IPS-18c (cell line): Measurements from ENCODE around the gene RASA3.

Experiments used
- H3K4me3 ChIP-seq: 2 replicates; pipeline ENCODE4 v1.7.0; 2013; ENCODE audit warnings: low read depth, mild to moderate bottlenecking, low read length, moderate library complexity; ENCODE audit not compliant: insufficient read depth
- H3K9me3 ChIP-seq: one replicate; pipeline ENCODE4 v1.6.1; 2013; ENCODE audit warnings: mild to moderate bottlenecking, low read length, moderate library complexity; ENCODE audit not compliant: control insufficient read depth, insufficient read depth

The RASA3 gene

GRCh38 chr13:113936166-113936965, 196.1 kb downstream of the RASA3 start:
- H3K4me3 ChIP-seq: no peak overlapping the region
- H3K9me3 ChIP-seq: no peaks in the 10 kb centered on the region

GRCh38 chr13:113935001-113935844, 197.2 kb downstream of the RASA3 start:
- H3K9me3 ChIP-seq: no peaks in the 10 kb centered on the region
- H3K4me3 ChIP-seq: no peak overlapping the region

GRCh38 chr13:113934576-113934975, 197.8 kb downstream of the RASA3 start:
- H3K9me3 ChIP-seq: no peaks in the 10 kb centered on the region
- no peak overlapping the region for H3K4me3 ChIP-seq

- no peak overlapping the region for H3K4me3 ChIP-seq
- H3K9me3 ChIP-seq: no peaks in the 10 kb centered on the region
Observed at GRCh38 chr13:113933901-113934300, 198.5 kb downstream of the RASA3 start.

- Histone ChIP-seq H3K4me3 (no peak overlapping the region), H3K9me3 (no peaks in the 10 kb centered on the region)
Observed at GRCh38 chr13:113931841-113932459, 200.5 kb downstream of the RASA3 start.

- Histone ChIP-seq H3K9me3 (no peaks in the 10 kb centered on the region), H3K4me3 (no peak overlapping the region)
Observed at GRCh38 chr13:113930671-113931637, 201.5 kb downstream of the RASA3 start.

GRCh38 chr13:113929628-113930615, 202.5 kb downstream of the RASA3 start:
- no peaks in the 10 kb centered on the region for H3K9me3 ChIP-seq
- no peak overlapping the region for H3K4me3 ChIP-seq

GRCh38 chr13:113928685-113929627, 203.5 kb downstream of the RASA3 start:
- H3K9me3 ChIP-seq: no peaks in the 10 kb centered on the region
- H3K4me3 ChIP-seq: no peak overlapping the region
